Endothelial cell of umbilical vein (primary cell): ENCODE measurements around the gene HIP1R. TPM values are rescaled to one million over a fixed set of nuclear protein-coding genes. Genes with fewer than 3 reads are reported as not detected.

Experiments
- BruUV-seq: library from RNA; stranded (reverse); fragments of 400-500 nt; replicated peaks from 2 replicates; lab custom pipeline; 2021; lab: Mats Ljungman, UMichigan
- CTCF ChIA-PET: fragments of 300-600, 350-600 bp; sonication (Branson Sonifier 250); formaldehyde crosslinking; loops from one replicate; lab custom pipeline; 2021; ENCODE audit warnings: antibody characterized with exemption, inconsistent platforms; lab: Charles Lee
- POLR2A ChIA-PET: fragments of 300-600, 350-600 bp; sonication (Branson Sonifier 250); formaldehyde crosslinking; loops from one replicate; lab custom pipeline; 2021; ENCODE audit warnings: antibody characterized with exemption, inconsistent platforms; lab: Charles Lee
- DNase-seq: peaks from one replicate; pipeline ENCODE4 v3.0.0-alpha.2; 2011; ENCODE audit warnings: low read depth, low spot score
- FAIRE-seq: peaks from 2 replicates; lab custom pipeline; 2011; peaks lifted over from hg19 to GRCh38; lab: Jason Lieb, UNC
- H2AFZ ChIP-seq: 2 replicates; pipeline ENCODE4 v1.6.0; 2012; ENCODE audit warnings: low read depth, low read length, control low read depth, inconsistent platforms
- H3K27ac ChIP-seq: 2 replicates; pipeline ENCODE4 v1.5.1; 2011; ENCODE audit warnings: low read depth, mild to moderate bottlenecking, control low read depth, low read length, moderate library complexity; ENCODE audit not compliant: insufficient read depth
- H3K27me3 ChIP-seq, 2 experiments: 2 replicates each; pipeline versions ENCODE4 v1.6.0 to v1.6.1; 2011; ENCODE audit warnings: low read length in 2 of 2, mixed read lengths in 1 of 2; ENCODE audit not compliant: control insufficient read depth in 2 of 2, insufficient read depth in 2 of 2
- H3K36me3 ChIP-seq, 2 experiments: 2 replicates in 1 of 2; 3 replicates in 1 of 2; pipeline ENCODE4 v1.5.1; 2011; ENCODE audit warnings: low read length in 2 of 2, mild to moderate bottlenecking in 1 of 2, moderate library complexity in 1 of 2; ENCODE audit not compliant: control insufficient read depth in 2 of 2, insufficient read depth in 2 of 2; ENCODE audit errors: extremely low read depth in 1 of 2
- H3K4me1 ChIP-seq: 3 replicates; pipeline ENCODE4 v1.5.1; 2011; ENCODE audit warnings: mild to moderate bottlenecking, low read length; ENCODE audit not compliant: control insufficient read depth, insufficient read depth; ENCODE audit errors: extremely low read depth
- H3K4me2 ChIP-seq: 2 replicates; pipeline ENCODE4 v1.6.1; 2011; ENCODE audit warnings: low read length, control low read depth, mixed read lengths; ENCODE audit not compliant: insufficient read depth
- H3K4me3 ChIP-seq, 3 experiments: fragments of 200-600 bp in 1 of 3; sonication (generic), shearing (Covaris generic) in 1 of 3; replicated peaks in 1 of 3; 2 replicates each; pipeline ENCODE4 v1.5.1; 2011 to 2016; ENCODE audit warnings: control low read depth in 3 of 3, low read length in 3 of 3, mild to moderate bottlenecking in 2 of 3, inconsistent platforms in 1 of 3, low read depth in 1 of 3, moderate library complexity in 1 of 3; ENCODE audit not compliant: insufficient read depth in 1 of 3
- H3K79me2 ChIP-seq: 2 replicates; pipeline ENCODE4 v1.6.0; 2012; ENCODE audit warnings: low read length, inconsistent platforms; ENCODE audit not compliant: control insufficient read depth, insufficient read depth
- H3K9ac ChIP-seq: replicated peaks from 2 replicates; pipeline ENCODE3; 2011; ENCODE audit warnings: low read length, control low read depth; ENCODE audit not compliant: insufficient read depth; ENCODE audit errors: extremely low read depth
- H3K9me1 ChIP-seq: replicated peaks from 3 replicates; pipeline ENCODE4 v1.6.0; 2011; ENCODE audit warnings: mild to moderate bottlenecking, low read length; ENCODE audit not compliant: control insufficient read depth, insufficient read depth; ENCODE audit errors: extremely low read depth
- H3K9me3 ChIP-seq: replicated peaks from 2 replicates; pipeline ENCODE4 v1.5.1; 2012; ENCODE audit warnings: low read length, inconsistent platforms; ENCODE audit not compliant: control insufficient read depth, insufficient read depth
- H4K20me1 ChIP-seq: replicated peaks from 2 replicates; pipeline ENCODE3; 2011; ENCODE audit warnings: mild to moderate bottlenecking, low read length; ENCODE audit not compliant: control insufficient read depth, insufficient read depth; ENCODE audit errors: extremely low read depth
- CTCF ChIP-seq, 2 donors: IDR thresholded peaks; 1 replicate in 1 of 2; 2 replicates in 1 of 2; pipeline ENCODE4 v1.5.1; 2011; ENCODE audit warnings: low read length in 2 of 2, mild to moderate bottlenecking in 2 of 2, moderate library complexity in 2 of 2, control low read depth in 1 of 2, inconsistent platforms in 1 of 2, low read depth in 1 of 2; ENCODE audit not compliant: insufficient read depth in 1 of 2; ENCODE audit errors: extremely low read depth in 1 of 2
- GATA2 ChIP-seq: IDR thresholded peaks from 2 replicates; pipeline ENCODE4 v1.7.0; 2011; ENCODE audit warnings: low read depth, mild to moderate bottlenecking, moderate library complexity, mixed read lengths, low read length; ENCODE audit not compliant: insufficient read length, insufficient read depth
- dilution Hi-C: fragments of 300-500 bp; cut with MboI; formaldehyde crosslinking; loops from one replicate; pipeline ENCODE4 v1.15.0; 2019; ENCODE audit warnings: low sequenced_read_pairs; ENCODE audit not compliant: extremely low pct_ligation_motif_present
- intact Hi-C: fragments of 100-400 bp; cut with micrococcal nuclease; formaldehyde crosslinking; loops from one replicate; pipeline ENCODE4 v1.10.0; 2022
- polyA plus RNA-seq, 4 experiments: library from polyadenylated mRNA; depleted of rRNA in 3 of 4; stranded (reverse) in 3 of 4; unstranded in 1 of 4; fragments of >200 nt; gene quantifications; 2 replicates each; pipeline versions ENCODE4 v1.2.1 to v1.2.3, GENCODE V29; 2011 to 2012; ENCODE audit warnings: missing spikeins in 1 of 4
- total RNA-seq: library from RNA; stranded (reverse); gene quantifications from 2 replicates; pipeline ENCODE4 v1.2.3, GENCODE V29; 2021

HIP1R gene
- total and polyA plus RNA-seq, 2 donors (not counting 3 experiments of a cell fraction or from before 2014, with no cell fraction given) = 111 to 122 TPM

GRCh38 chr12:122880668-122881067, 45.4 kb downstream of the HIP1R start:
- POLR2A ChIA-PET = no interaction called here

More at GRCh38 chr12:122880668-122881067, 45.4 kb downstream of the HIP1R start:
- dilution Hi-C loops = no loop called here
- TF ChIP-seq GATA2 (no peak), CTCF (IDR thresholded peaks at IDR 0.05; ENCODE audit: extremely low read depth in 1 of 2, insufficient read depth in 1 of 2, low read depth in 1 of 2, low read length in 2 of 2) (peak; percentile 22 to 25)
- no peaks in the 10 kb centered on the region for H3K9me1 ChIP-seq
- H4K20me1 ChIP-seq = no peaks in the 10 kb centered on the region
- no peak overlapping the region for H3K4me3 ChIP-seq
- H3K36me3 ChIP-seq = no peaks in the 10 kb centered on the region
- FAIRE-seq = no peak
- CTCF ChIA-PET = interaction anchor here (0.8 to 3.0 kb wide), 9 partner anchors 9 to 72 kb away, joined by 3 to 13 read pairs (median 4); no protein-coding TSS in a partner anchor
- H2AFZ ChIP-seq = no peak overlapping the region
- no peak for DNase-seq
- intact Hi-C loops = no loop called here
- no peak overlapping the region for H3K27ac ChIP-seq
- peaks cover 92% of the 10 kb centered on the region for H3K79me2 ChIP-seq
- H3K27me3 ChIP-seq = no peaks in the 10 kb centered on the region
- no peak overlapping the region for H3K9ac ChIP-seq
- H3K4me2 ChIP-seq = no peak overlapping the region
- peaks cover 19% of the 10 kb centered on the region for H3K4me1 ChIP-seq
- no TSS peak for BruUV-seq
- no peaks in the 10 kb centered on the region for H3K9me3 ChIP-seq
